Lung (tissue), 12 donors: Measurements from ENCODE around the gene SLC41A1. TPM values are rescaled to one million over a fixed set of nuclear protein-coding genes. Genes with fewer than 3 reads are reported as not detected.

Experiments used
- ATAC-seq: fragments of 200-7000 bp; cut with Tn5 transposase; one replicate; pipeline ENCODE4 v1.9.1; 2020; ENCODE audit warnings: moderate number of reproducible peaks; ENCODE audit not compliant: insufficient read depth, low FRiP score
- DNase-seq, 3 donors: peaks; one replicate each; pipeline ENCODE4 v3.0.0-alpha.2; 2013 to 2017
- H3K27ac ChIP-seq, 2 donors: one replicate each; pipeline ENCODE4 v1.5.1; 2013; ENCODE audit warnings: mild to moderate bottlenecking in 2 of 2, moderate library complexity in 2 of 2, control low read depth in 1 of 2, inconsistent platforms in 1 of 2, low read depth in 1 of 2, low read length in 1 of 2
- H3K27me3 ChIP-seq, 3 donors: one replicate each; pipeline ENCODE4 v1.5.1; 2013; ENCODE audit warnings: low read length in 2 of 3; ENCODE audit not compliant: control insufficient read depth in 3 of 3, insufficient read depth in 3 of 3
- H3K36me3 ChIP-seq, 4 donors: one replicate each; pipeline ENCODE4 v1.5.1; 2013; ENCODE audit warnings: low read length in 4 of 4, mild to moderate bottlenecking in 1 of 4, moderate library complexity in 1 of 4; ENCODE audit not compliant: control insufficient read depth in 4 of 4, insufficient read depth in 4 of 4
- H3K4me1 ChIP-seq, 5 donors: one replicate each; pipeline ENCODE4 v1.5.1; 2013; ENCODE audit warnings: low read length in 5 of 5, mild to moderate bottlenecking in 2 of 5, moderate library complexity in 1 of 5; ENCODE audit not compliant: control insufficient read depth in 5 of 5, insufficient read depth in 5 of 5
- H3K4me3 ChIP-seq: one replicate; pipeline ENCODE4 v1.5.1; 2013; ENCODE audit warnings: mild to moderate bottlenecking, control low read depth, moderate library complexity
- H3K9ac ChIP-seq, 2 donors: one replicate each; pipeline ENCODE4 v1.5.1; 2013; ENCODE audit warnings: low read length in 2 of 2, control low read depth in 1 of 2; ENCODE audit not compliant: insufficient read depth in 1 of 2
- H3K9me3 ChIP-seq, 4 donors: one replicate each; pipeline ENCODE4 v1.5.1; 2013; ENCODE audit warnings: low read length in 3 of 4, mild to moderate bottlenecking in 1 of 4, moderate library complexity in 1 of 4; ENCODE audit not compliant: control insufficient read depth in 4 of 4, insufficient read depth in 3 of 4
- WGBS, 2 donors: extraction: QIAGEN DNeasy Blood & Tissue Kit; methylation state at CpG; one replicate each; pipeline ENCODE4 v1.1.7; 2013; 5-methylcytosine and 5-hydroxymethylcytosine counted together
- polyA plus RNA-seq, 2 donors: library from polyadenylated mRNA; stranded (reverse); fragments of 200-250 nt; gene quantifications; one replicate each; pipeline ENCODE4 v1.2.1, GENCODE V29; 2013
- total RNA-seq, 2 donors: library from RNA; depleted of rRNA in 1 of 2; stranded (reverse); fragments of >200 nt in 1 of 2; gene quantifications; one replicate each; pipeline ENCODE4 v1.2.1, GENCODE V29; 2014 to 2021
- TF ChIP-seq, protein P1 (sequence below): IDR thresholded peaks from 2 replicates; pipeline ENCODE4 v1.5.1; 2012; ENCODE audit warnings: mild to moderate bottlenecking; ENCODE audit errors: control extremely low read depth, extremely low read depth
- donor health status: control.
- donor health status: control.
- donor health status: Bipolar disorder and iron deficiency.
- donor health status: healthy.
- donor health status: DM: yes; HTN: yes; CAD: no.

The SLC41A1 gene
- total and polyA plus RNA-seq, 4 donors: 11.8 to 26.9 (median 22.4) TPM

DNA sequence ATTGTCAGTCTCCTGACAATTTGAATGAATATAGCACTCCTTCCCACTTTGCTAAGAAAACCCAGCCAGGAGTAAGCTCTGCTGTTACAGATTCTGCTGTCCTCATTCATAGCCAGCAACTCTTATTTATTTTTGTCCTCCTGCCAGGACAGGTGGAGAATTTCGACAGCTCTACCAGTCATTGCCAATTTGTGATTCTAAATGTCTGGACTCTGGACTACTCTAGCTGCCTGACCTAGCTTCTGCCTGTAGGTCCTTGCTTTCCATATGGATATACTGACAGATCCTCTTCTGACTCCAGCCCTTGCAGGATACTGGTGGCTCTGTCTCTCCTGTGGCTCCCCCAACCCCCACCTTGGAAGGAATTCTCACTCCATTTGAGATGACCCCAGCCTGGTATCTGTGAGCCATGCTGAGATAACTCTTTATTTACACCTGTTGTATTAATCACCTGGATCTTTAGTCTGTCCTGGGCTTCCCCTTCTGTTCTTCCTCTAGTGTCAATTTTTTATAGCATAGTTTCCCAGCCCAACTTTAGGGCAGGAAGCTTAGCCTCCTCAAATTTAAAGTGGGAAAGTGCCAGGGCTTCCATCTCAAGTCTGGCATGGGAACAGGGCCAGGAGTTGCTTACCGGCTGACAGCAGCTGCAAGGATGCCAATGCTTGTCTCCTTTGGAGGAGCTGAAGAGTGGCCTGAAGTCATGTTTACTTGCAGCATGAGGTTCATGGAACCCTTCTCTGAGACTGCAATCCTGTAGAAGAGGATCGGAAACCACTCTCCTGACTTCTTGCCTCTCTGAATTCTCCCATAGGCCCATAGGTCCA lies 30.2 kb upstream of the SLC41A1 start:
- no peak for DNase-seq
- H3K4me3 ChIP-seq: no peak overlapping the region
- no peak overlapping the region for H3K9ac ChIP-seq
- 67 to 83% methylated on average over 3 of the region's 3 CpGs for WGBS, 2 donors
- no peaks in the 10 kb centered on the region for H3K27me3 ChIP-seq
- H3K4me1 ChIP-seq: peaks cover 0 to 14% (median 0%) of the 10 kb centered on the region in 5 donors
- no peak overlapping the region for H3K27ac ChIP-seq
- H3K36me3 ChIP-seq: no peaks in the 10 kb centered on the region
- no peak for ATAC-seq
- H3K9me3 ChIP-seq: no peaks in the 10 kb centered on the region
- TF ChIP-seq, protein P1, sequence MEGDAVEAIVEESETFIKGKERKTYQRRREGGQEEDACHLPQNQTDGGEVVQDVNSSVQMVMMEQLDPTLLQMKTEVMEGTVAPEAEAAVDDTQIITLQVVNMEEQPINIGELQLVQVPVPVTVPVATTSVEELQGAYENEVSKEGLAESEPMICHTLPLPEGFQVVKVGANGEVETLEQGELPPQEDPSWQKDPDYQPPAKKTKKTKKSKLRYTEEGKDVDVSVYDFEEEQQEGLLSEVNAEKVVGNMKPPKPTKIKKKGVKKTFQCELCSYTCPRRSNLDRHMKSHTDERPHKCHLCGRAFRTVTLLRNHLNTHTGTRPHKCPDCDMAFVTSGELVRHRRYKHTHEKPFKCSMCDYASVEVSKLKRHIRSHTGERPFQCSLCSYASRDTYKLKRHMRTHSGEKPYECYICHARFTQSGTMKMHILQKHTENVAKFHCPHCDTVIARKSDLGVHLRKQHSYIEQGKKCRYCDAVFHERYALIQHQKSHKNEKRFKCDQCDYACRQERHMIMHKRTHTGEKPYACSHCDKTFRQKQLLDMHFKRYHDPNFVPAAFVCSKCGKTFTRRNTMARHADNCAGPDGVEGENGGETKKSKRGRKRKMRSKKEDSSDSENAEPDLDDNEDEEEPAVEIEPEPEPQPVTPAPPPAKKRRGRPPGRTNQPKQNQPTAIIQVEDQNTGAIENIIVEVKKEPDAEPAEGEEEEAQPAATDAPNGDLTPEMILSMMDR: no peak

DNA sequence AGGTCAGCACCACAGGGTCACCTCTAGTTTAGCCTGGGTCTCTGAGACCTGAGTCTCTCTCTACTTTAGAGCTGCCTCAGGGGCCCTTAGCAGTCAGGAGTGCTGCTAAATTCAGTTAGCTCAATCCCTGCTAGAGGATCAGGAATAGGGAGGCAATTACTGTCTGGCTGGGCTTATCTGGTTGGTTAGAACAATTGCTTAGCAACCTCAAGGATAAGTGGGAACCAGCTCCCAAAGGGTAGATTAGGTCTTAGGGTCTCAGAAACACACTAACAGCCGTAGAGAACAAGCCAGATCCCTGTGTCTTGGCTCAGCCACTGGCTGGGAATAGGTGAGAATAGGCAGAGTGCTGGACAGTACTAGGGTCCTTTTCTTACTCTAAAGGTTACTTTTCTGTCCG lies 29.2 kb upstream of the SLC41A1 start:
- no peaks in the 10 kb centered on the region for H3K9me3 ChIP-seq
- no peak overlapping the region for H3K27ac ChIP-seq
- 89 to 97% methylated on average over 2 of the region's 2 CpGs for WGBS, 2 donors
- DNase-seq: no peak
- no peak overlapping the region for H3K9ac ChIP-seq
- no peaks in the 10 kb centered on the region for H3K27me3 ChIP-seq
- no peaks in the 10 kb centered on the region for H3K36me3 ChIP-seq
- TF ChIP-seq, protein P1: no peak
- peaks cover 0 to 14% (median 0%) of the 10 kb centered on the region in 5 donors for H3K4me1 ChIP-seq
- no peak overlapping the region for H3K4me3 ChIP-seq
- ATAC-seq: no peak

DNA sequence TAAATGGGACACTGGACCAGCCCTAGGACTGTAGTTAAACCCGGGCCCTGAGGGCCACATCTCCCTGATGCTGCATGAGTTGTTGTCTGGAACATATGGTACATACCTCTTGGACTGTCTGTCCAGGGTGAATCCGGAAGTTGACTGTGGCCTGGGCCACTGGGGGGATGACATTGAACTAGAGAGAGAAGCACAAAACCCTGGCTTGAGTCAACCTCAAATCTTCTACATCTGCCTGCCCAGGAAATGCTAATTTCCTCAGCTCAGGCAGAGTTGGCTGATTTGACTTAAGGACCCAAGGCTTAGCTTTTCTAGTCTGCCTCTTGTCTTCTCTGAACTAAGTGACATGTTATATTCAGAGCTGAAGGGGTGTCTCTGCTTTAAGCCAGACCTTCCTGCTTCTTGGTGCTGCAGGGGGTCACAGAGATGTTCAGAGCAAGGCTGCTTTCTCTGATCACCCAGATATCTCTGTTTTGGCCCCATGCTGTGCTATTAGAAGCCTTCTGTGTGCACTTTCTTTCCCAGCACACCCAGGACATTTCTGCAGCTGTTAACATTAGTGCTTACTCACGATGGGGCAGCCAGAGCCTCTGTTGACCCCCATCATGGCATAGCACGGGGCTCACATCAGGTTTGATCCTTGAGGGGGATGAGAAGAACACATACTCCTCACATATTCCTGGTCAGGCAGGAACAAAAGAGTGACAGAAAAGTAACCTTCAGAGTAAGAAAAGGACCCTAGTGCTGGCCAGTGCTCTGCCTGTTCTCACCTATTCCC lies 27.3 kb upstream of the SLC41A1 start:
- Histone ChIP-seq H3K36me3 (no peaks in the 10 kb centered on the region), H3K4me3 (no peak overlapping the region), H3K27me3 (no peaks in the 10 kb centered on the region), H3K4me1 (peaks cover 0 to 14% (median 0%) of the 10 kb centered on the region in 5 donors), H3K9ac (no peak overlapping the region), H3K9me3 (no peaks in the 10 kb centered on the region), H3K27ac (no peak overlapping the region)
- 67 to 75% methylated on average over 4 of the region's 4 CpGs for WGBS, 2 donors
- ATAC-seq (no peak), DNase-seq (no peak)
- TF ChIP-seq, protein P1: no peak
